IMR-90 (cell line): Measurements from ENCODE around the gene SLC25A30.

Experiments
- BHLHE40 ChIP-seq: fragments of 150-350 bp; IDR thresholded peaks from 2 replicates; pipeline ENCODE4 v1.6.1; 2016; ENCODE audit warnings: mild to moderate bottlenecking, low read depth, low read length
- CEBPB ChIP-seq: IDR thresholded peaks from 2 replicates; pipeline ENCODE4 v1.6.1; 2012; ENCODE audit warnings: low read depth, low read length, improper control_type of control experiment
- CTCF ChIP-seq: conservative IDR thresholded peaks from 2 replicates; pipeline ENCODE4 v1.5.1; 2012; ENCODE audit warnings: mild to moderate bottlenecking, low read depth, low read length, improper control_type of control experiment
- FOS ChIP-seq: fragments of 150-350 bp; IDR thresholded peaks from 2 replicates; pipeline ENCODE4 v1.6.1; 2016; ENCODE audit warnings: low read depth, low read length
- MAFK ChIP-seq: IDR thresholded peaks from 2 replicates; pipeline ENCODE4 v1.6.1; 2012; ENCODE audit warnings: low read depth, low read length, improper control_type of control experiment
- MAZ ChIP-seq: IDR thresholded peaks from 2 replicates; pipeline ENCODE4 v1.6.1; 2012; ENCODE audit warnings: low read depth, mild to moderate bottlenecking, low read length, improper control_type of control experiment, moderate library complexity, borderline replicate concordance
- NFE2L2 ChIP-seq: fragments of 150-350 bp; IDR thresholded peaks from 2 replicates; pipeline ENCODE4 v1.6.1; 2016; ENCODE audit warnings: low read depth, mild to moderate bottlenecking, low read length
- POLR2A ChIP-seq: IDR thresholded peaks from 2 replicates; pipeline ENCODE4 v1.6.1; 2012; ENCODE audit warnings: mild to moderate bottlenecking, low read depth, low read length
- RAD21 ChIP-seq: IDR thresholded peaks from 2 replicates; pipeline ENCODE4 v1.6.1; 2012; ENCODE audit warnings: low read length, improper control_type of control experiment
- RCOR1 ChIP-seq: IDR thresholded peaks from 2 replicates; pipeline ENCODE4 v1.6.1; 2012; ENCODE audit warnings: mild to moderate bottlenecking, low read length, improper control_type of control experiment; ENCODE audit not compliant: insufficient replicate concordance
- RFX5 ChIP-seq: IDR thresholded peaks from 2 replicates; pipeline ENCODE4 v1.8.0; 2012; ENCODE audit warnings: low read depth, mild to moderate bottlenecking, low read length, moderate library complexity
- SMC3 ChIP-seq: fragments of 150-350 bp; IDR thresholded peaks from 2 replicates; pipeline ENCODE4 v1.6.1; 2016; ENCODE audit warnings: low read depth, mild to moderate bottlenecking, antibody characterized with exemption, low read length, moderate library complexity
- TF ChIP-seq, protein P1 (sequence below): fragments of 150-350 bp; IDR thresholded peaks from 2 replicates; pipeline ENCODE4 v1.6.1; 2017; ENCODE audit warnings: mild to moderate bottlenecking, antibody characterized with exemption, low read length, low read depth
- TF ChIP-seq, protein P2 (sequence below): fragments of 150-350 bp; IDR thresholded peaks from 2 replicates; pipeline ENCODE4 v1.6.1; 2016; ENCODE audit warnings: low read depth, mild to moderate bottlenecking, low read length, moderate library complexity, borderline replicate concordance

GRCh38 chr13:45411631-45412030 is 6.5 kb downstream of the SLC25A30 start:
- no peak for TF ChIP-seq CTCF
- no peak for TF ChIP-seq POLR2A
- TF ChIP-seq BHLHE40, result no peak
- TF ChIP-seq MAFK, result no peak
- TF ChIP-seq, protein P1, sequence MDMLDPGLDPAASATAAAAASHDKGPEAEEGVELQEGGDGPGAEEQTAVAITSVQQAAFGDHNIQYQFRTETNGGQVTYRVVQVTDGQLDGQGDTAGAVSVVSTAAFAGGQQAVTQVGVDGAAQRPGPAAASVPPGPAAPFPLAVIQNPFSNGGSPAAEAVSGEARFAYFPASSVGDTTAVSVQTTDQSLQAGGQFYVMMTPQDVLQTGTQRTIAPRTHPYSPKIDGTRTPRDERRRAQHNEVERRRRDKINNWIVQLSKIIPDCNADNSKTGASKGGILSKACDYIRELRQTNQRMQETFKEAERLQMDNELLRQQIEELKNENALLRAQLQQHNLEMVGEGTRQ, result no peak
- TF ChIP-seq RFX5, result no peak
- no peak for TF ChIP-seq RAD21
- no peak for TF ChIP-seq SMC3
- no peak for TF ChIP-seq RCOR1
- TF ChIP-seq FOS, result no peak
- TF ChIP-seq CEBPB, result no peak
- no peak for TF ChIP-seq NFE2L2
- no peak for TF ChIP-seq MAZ
- TF ChIP-seq, protein P2, sequence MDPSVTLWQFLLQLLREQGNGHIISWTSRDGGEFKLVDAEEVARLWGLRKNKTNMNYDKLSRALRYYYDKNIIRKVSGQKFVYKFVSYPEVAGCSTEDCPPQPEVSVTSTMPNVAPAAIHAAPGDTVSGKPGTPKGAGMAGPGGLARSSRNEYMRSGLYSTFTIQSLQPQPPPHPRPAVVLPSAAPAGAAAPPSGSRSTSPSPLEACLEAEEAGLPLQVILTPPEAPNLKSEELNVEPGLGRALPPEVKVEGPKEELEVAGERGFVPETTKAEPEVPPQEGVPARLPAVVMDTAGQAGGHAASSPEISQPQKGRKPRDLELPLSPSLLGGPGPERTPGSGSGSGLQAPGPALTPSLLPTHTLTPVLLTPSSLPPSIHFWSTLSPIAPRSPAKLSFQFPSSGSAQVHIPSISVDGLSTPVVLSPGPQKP, result no peak
